Measurements from ENCODE around the gene TMTC2. TPM values are rescaled to one million over a fixed set of nuclear protein-coding genes. Genes with fewer than 3 reads are reported as not detected.

Gene TMTC2
- total and polyA plus RNA-seq, 2 donors from 2014 or later: 6.0 to 32.9 TPM

GRCh38 chr12:83121897-83122622 is 435.4 kb downstream of the TMTC2 start:
- DNase-seq: no peak
- no peak for TF ChIP-seq CTCF (IDR thresholded peaks at IDR 0.05; ENCODE audit: borderline replicate concordance, extremely low read depth, insufficient read depth)
- H3K36me3 ChIP-seq (ENCODE audit: control insufficient read depth in 2 of 3, insufficient read depth in 3 of 3, low read length in 3 of 3): no peaks in the 10 kb centered on the region
- H3K9me3 ChIP-seq (ENCODE audit: control insufficient read depth in 2 of 3, insufficient read depth in 1 of 3, low read length in 3 of 3): no peaks in the 10 kb centered on the region
- H3K9ac ChIP-seq (ENCODE audit: low read length in 3 of 3): no peak overlapping the region
- H3K27me3 ChIP-seq (ENCODE audit: control insufficient read depth, insufficient read depth, low read length): no peaks in the 10 kb centered on the region
- H3K4me1 ChIP-seq (ENCODE audit: control insufficient read depth in 2 of 3, insufficient read depth in 2 of 3, low read depth in 1 of 3, low read length in 3 of 3): no peaks in the 10 kb centered on the region
- FAIRE-seq: no peak
- intact Hi-C loops (cut with DNase I): no loop called here
- H3K4me3 ChIP-seq (ENCODE audit: low read length in 3 of 3): no peak overlapping the region
- no peak overlapping the region for H3K27ac ChIP-seq (ENCODE audit: low read depth in 2 of 2, low read length in 2 of 2)

- Histone ChIP-seq H3K9me3 (ENCODE audit: control insufficient read depth in 2 of 3, insufficient read depth in 1 of 3, low read length in 3 of 3) (no peaks in the 10 kb centered on the region), H3K9ac (ENCODE audit: low read length in 3 of 3) (no peak overlapping the region), H3K4me3 (ENCODE audit: low read length in 3 of 3) (no peak overlapping the region), H3K27me3 (ENCODE audit: control insufficient read depth, insufficient read depth, low read length) (no peaks in the 10 kb centered on the region), H3K27ac (ENCODE audit: low read depth in 2 of 2, low read length in 2 of 2) (no peak overlapping the region), H3K4me1 (ENCODE audit: control insufficient read depth in 2 of 3, insufficient read depth in 2 of 3, low read depth in 1 of 3, low read length in 3 of 3) (no peaks in the 10 kb centered on the region), H3K36me3 (ENCODE audit: control insufficient read depth in 2 of 3, insufficient read depth in 3 of 3, low read length in 3 of 3) (no peaks in the 10 kb centered on the region)
- TF ChIP-seq CTCF (IDR thresholded peaks at IDR 0.05; ENCODE audit: borderline replicate concordance, extremely low read depth, insufficient read depth): no peak
- intact Hi-C loops (cut with DNase I): no loop called here
- no peak for DNase-seq
- no peak for FAIRE-seq
These were observed 435.9 kb downstream of the TMTC2 start for GRCh38 chr12:83122623-83122934.

- DNase-seq: no peak
- no peak for TF ChIP-seq CTCF (IDR thresholded peaks at IDR 0.05; ENCODE audit: borderline replicate concordance, extremely low read depth, insufficient read depth)
- no peak overlapping the region for H3K9ac ChIP-seq (ENCODE audit: low read length in 3 of 3)
- H3K27ac ChIP-seq (ENCODE audit: low read depth in 2 of 2, low read length in 2 of 2): no peak overlapping the region
- H3K4me3 ChIP-seq (ENCODE audit: low read length in 3 of 3): no peak overlapping the region
- no peaks in the 10 kb centered on the region for H3K4me1 ChIP-seq (ENCODE audit: control insufficient read depth in 2 of 3, insufficient read depth in 2 of 3, low read depth in 1 of 3, low read length in 3 of 3)
- H3K9me3 ChIP-seq (ENCODE audit: control insufficient read depth in 2 of 3, insufficient read depth in 1 of 3, low read length in 3 of 3): no peaks in the 10 kb centered on the region
- H3K27me3 ChIP-seq (ENCODE audit: control insufficient read depth, insufficient read depth, low read length): no peaks in the 10 kb centered on the region
- no peaks in the 10 kb centered on the region for H3K36me3 ChIP-seq (ENCODE audit: control insufficient read depth in 2 of 3, insufficient read depth in 3 of 3, low read length in 3 of 3)
- FAIRE-seq: no peak
- intact Hi-C loops (cut with DNase I): no loop called here
These were observed 436.3 kb downstream of the TMTC2 start for GRCh38 chr12:83123039-83123438.

- intact Hi-C loops (cut with DNase I): no loop called here
- Histone ChIP-seq H3K27ac (ENCODE audit: low read depth in 2 of 2, low read length in 2 of 2) (no peak overlapping the region), H3K9ac (ENCODE audit: low read length in 3 of 3) (no peak overlapping the region), H3K4me3 (ENCODE audit: low read length in 3 of 3) (no peak overlapping the region), H3K36me3 (ENCODE audit: control insufficient read depth in 2 of 3, insufficient read depth in 3 of 3, low read length in 3 of 3) (no peaks in the 10 kb centered on the region), H3K9me3 (ENCODE audit: control insufficient read depth in 2 of 3, insufficient read depth in 1 of 3, low read length in 3 of 3) (no peaks in the 10 kb centered on the region), H3K27me3 (ENCODE audit: control insufficient read depth, insufficient read depth, low read length) (no peaks in the 10 kb centered on the region), H3K4me1 (ENCODE audit: control insufficient read depth in 2 of 3, insufficient read depth in 2 of 3, low read depth in 1 of 3, low read length in 3 of 3) (no peaks in the 10 kb centered on the region)
- DNase-seq (no peak), FAIRE-seq (no peak)
- TF ChIP-seq CTCF (IDR thresholded peaks at IDR 0.05; ENCODE audit: borderline replicate concordance, extremely low read depth, insufficient read depth): no peak
These were observed 441.8 kb downstream of the TMTC2 start for GRCh38 chr12:83128540-83128939.
